H1 (cell line): ENCODE results near the gene AFF1. TPM values are rescaled to one million over a fixed set of nuclear protein-coding genes. Genes with fewer than 3 reads are reported as not detected.

Experiments used
- CTCF ChIA-PET: fragments of 300-600 bp; sonication (Branson Sonifier 250); formaldehyde crosslinking; loops from one replicate; lab custom pipeline; 2021; ENCODE audit not compliant: partially characterized antibody; lab: Charles Lee
- POLR2A ChIA-PET: fragments of 300-600 bp; sonication (Branson Sonifier 250); formaldehyde crosslinking; loops from one replicate; lab custom pipeline; 2021; ENCODE audit warnings: inconsistent platforms; ENCODE audit not compliant: partially characterized antibody; lab: Charles Lee
- DNase-seq, 2 experiments: peaks; one replicate each; pipeline versions ENCODE4 v3.0.0 to v3.0.0-alpha.2; 2010 to 2022; ENCODE audit warnings: low spot score in 2 of 2, low read depth in 1 of 2, mixed read lengths in 1 of 2
- FAIRE-seq: peaks from 2 replicates; lab custom pipeline; 2011; peaks lifted over from hg19 to GRCh38; lab: Jason Lieb, UNC
- H2AFZ ChIP-seq: 2 replicates; pipeline ENCODE4 v1.8.1; 2012; ENCODE audit warnings: low read length, inconsistent platforms
- H2AK5ac ChIP-seq: 2 replicates; pipeline ENCODE4 v1.6.1; 2013; ENCODE audit warnings: low read depth, low read length
- H2BK120ac ChIP-seq: replicated peaks from 2 replicates; pipeline ENCODE3; 2013; ENCODE audit warnings: low read depth, low read length, inconsistent platforms
- H2BK12ac ChIP-seq: 2 replicates; pipeline ENCODE4 v1.6.1; 2013; ENCODE audit warnings: low read depth, low read length
- H2BK15ac ChIP-seq: 2 replicates; pipeline ENCODE4 v1.6.1; 2013; ENCODE audit warnings: low read length
- H2BK20ac ChIP-seq: 2 replicates; pipeline ENCODE4 v1.6.1; 2013; ENCODE audit warnings: low read length
- H2BK5ac ChIP-seq: 2 replicates; pipeline ENCODE4 v1.6.1; 2013; ENCODE audit warnings: low read depth, low read length
- H3K14ac ChIP-seq: 2 replicates; pipeline ENCODE4 v1.6.1; 2013; ENCODE audit warnings: inconsistent platforms; ENCODE audit not compliant: insufficient read length
- H3K18ac ChIP-seq: 2 replicates; pipeline ENCODE4 v1.6.1; 2013; ENCODE audit warnings: low read length; ENCODE audit errors: extremely low read depth
- H3K23ac ChIP-seq: 2 replicates; pipeline ENCODE4 v1.6.1; 2013; ENCODE audit warnings: inconsistent platforms; ENCODE audit not compliant: insufficient read length
- H3K23me2 ChIP-seq: 2 replicates; pipeline ENCODE4 v1.6.1; 2013; ENCODE audit warnings: low read depth, low read length
- H3K27ac ChIP-seq: 2 replicates; pipeline ENCODE4 v1.6.1; 2011; ENCODE audit warnings: low read depth, low read length, inconsistent platforms
- H3K27me3 ChIP-seq, 4 experiments: replicated peaks in 1 of 4; 1 replicate in 1 of 4; 2 replicates in 3 of 4; pipeline versions ENCODE4 v1.6.1 to v1.8.1; 2011 to 2013; ENCODE audit warnings: low read length in 3 of 4, mild to moderate bottlenecking in 3 of 4, inconsistent platforms in 2 of 4, mixed read lengths in 2 of 4, moderate library complexity in 1 of 4; ENCODE audit not compliant: control insufficient read depth in 3 of 4, insufficient read depth in 3 of 4; ENCODE audit errors: extremely low read depth in 1 of 4
- H3K36me3 ChIP-seq, 4 experiments: 2 replicates each; pipeline versions ENCODE4 v1.6.1 to v1.8.1; 2011 to 2013; ENCODE audit warnings: mild to moderate bottlenecking in 4 of 4, low read length in 3 of 4, moderate library complexity in 2 of 4, control low read depth in 1 of 4, inconsistent platforms in 1 of 4; ENCODE audit not compliant: insufficient read depth in 4 of 4, control insufficient read depth in 2 of 4
- H3K4ac ChIP-seq: replicated peaks from 2 replicates; pipeline ENCODE3; 2013; ENCODE audit warnings: low read length, low read depth, mixed read lengths, inconsistent platforms; ENCODE audit not compliant: insufficient read length
- H3K4me1 ChIP-seq, 4 experiments: replicated peaks in 1 of 4; 1 replicate in 1 of 4; 2 replicates in 3 of 4; pipeline versions ENCODE4 v1.6.1 to v1.8.1; 2011 to 2013; ENCODE audit warnings: low read length in 3 of 4, inconsistent platforms in 2 of 4, mixed read lengths in 1 of 4; ENCODE audit not compliant: insufficient read depth in 4 of 4, control insufficient read depth in 3 of 4
- H3K4me2 ChIP-seq, 2 experiments: 2 replicates each; pipeline versions ENCODE4 v1.6.1 to v1.8.1; 2011 to 2013; ENCODE audit warnings: low read depth in 2 of 2, low read length in 2 of 2, control low read depth in 1 of 2, inconsistent platforms in 1 of 2, mild to moderate bottlenecking in 1 of 2; ENCODE audit not compliant: insufficient read depth in 1 of 2
- H3K4me3 ChIP-seq, 4 experiments: fragments of 200-600, 300-600 bp in 1 of 4; sonication (generic), shearing (Covaris generic), sonication (Bioruptor Twin) in 1 of 4; 2 replicates each; pipeline versions ENCODE4 v1.5.1 to v1.8.1; 2011 to 2016; ENCODE audit warnings: low read length in 4 of 4, low read depth in 3 of 4, control low read depth in 2 of 4, inconsistent platforms in 2 of 4, mild to moderate bottlenecking in 2 of 4, mixed read lengths in 1 of 4, moderate library complexity in 1 of 4; ENCODE audit not compliant: insufficient read depth in 2 of 4; ENCODE audit errors: extremely low read depth in 1 of 4
- H3K56ac ChIP-seq: replicated peaks from 2 replicates; pipeline ENCODE3; 2013; ENCODE audit warnings: low read depth, mild to moderate bottlenecking, mixed read lengths, low read length, inconsistent platforms; ENCODE audit not compliant: insufficient read length
- H3K79me1 ChIP-seq: 2 replicates; pipeline ENCODE4 v1.6.1; 2013; ENCODE audit warnings: low read depth, low read length, control low read depth
- H3K79me2 ChIP-seq, 2 experiments: 2 replicates each; pipeline versions ENCODE4 v1.6.1 to v1.8.1; 2012 to 2013; ENCODE audit warnings: low read length in 2 of 2, mild to moderate bottlenecking in 2 of 2, inconsistent platforms in 1 of 2; ENCODE audit not compliant: insufficient read depth in 2 of 2, control insufficient read depth in 1 of 2
- H3K9ac ChIP-seq, 4 experiments: replicated peaks in 1 of 4; 1 replicate in 1 of 4; 2 replicates in 3 of 4; pipeline versions ENCODE4 v1.6.1 to v1.8.1; 2011 to 2013; ENCODE audit warnings: low read depth in 3 of 4, low read length in 3 of 4, control low read depth in 2 of 4, mild to moderate bottlenecking in 2 of 4, moderate library complexity in 2 of 4, inconsistent platforms in 1 of 4; ENCODE audit errors: extremely low read depth in 1 of 4
- H3K9me3 ChIP-seq, 2 experiments: 2 replicates each; pipeline versions ENCODE4 v1.6.1 to v1.8.1; 2012 to 2013; ENCODE audit warnings: mild to moderate bottlenecking in 2 of 2, moderate library complexity in 2 of 2, control low read depth in 1 of 2, inconsistent platforms in 1 of 2, low read depth in 1 of 2, low read length in 1 of 2, mixed read lengths in 1 of 2; ENCODE audit not compliant: insufficient read depth in 2 of 2
- H4K20me1 ChIP-seq, 2 experiments: replicated peaks in 1 of 2; 2 replicates each; pipeline versions ENCODE3 to v1.8.1; 2011 to 2013; ENCODE audit warnings: inconsistent platforms in 2 of 2, low read length in 2 of 2, mild to moderate bottlenecking in 1 of 2; ENCODE audit not compliant: insufficient read depth in 2 of 2, control insufficient read depth in 1 of 2
- H4K5ac ChIP-seq: 2 replicates; pipeline ENCODE4 v1.6.1; 2013; ENCODE audit warnings: low read length, low read depth, mixed read lengths, inconsistent platforms; ENCODE audit not compliant: insufficient read length
- H4K8ac ChIP-seq: 2 replicates; pipeline ENCODE4 v1.8.0; 2013; ENCODE audit warnings: mild to moderate bottlenecking, moderate library complexity, low read length, inconsistent platforms; ENCODE audit not compliant: insufficient read depth; ENCODE audit errors: extremely low read depth
- H4K91ac ChIP-seq: replicated peaks from 2 replicates; pipeline ENCODE3; 2013; ENCODE audit warnings: low read length, mixed read lengths, inconsistent platforms; ENCODE audit not compliant: insufficient read length
- ZNF274 ChIP-seq: IDR thresholded peaks from 2 replicates; pipeline ENCODE4 v1.7.0; 2012; ENCODE audit warnings: low read length, borderline replicate concordance; ENCODE audit errors: extremely low read depth
- WGBS, 2 experiments: shearing (Covaris generic) in 1 of 2; methylation state at CpG; one replicate each; pipeline versions ENCODE4 v1.1.6 to v1.1.7; 2013 to 2015; ENCODE audit warnings: low lambda C conversion rate in 2 of 2, mixed read lengths in 2 of 2, inconsistent platforms in 1 of 2, low coverage in 1 of 2, missing lambda C conversion rate in 1 of 2; ENCODE audit not compliant: insufficient replicate concordance in 2 of 2, insufficient coverage in 1 of 2, insufficient read length in 1 of 2; ENCODE audit errors: extremely low coverage in 1 of 2, missing lambda C conversion rate in 1 of 2; 5-methylcytosine and 5-hydroxymethylcytosine counted together
- polyA plus RNA-seq, 7 experiments: library from polyadenylated mRNA; depleted of rRNA in 3 of 7; stranded (reverse) in 5 of 7; unstranded in 2 of 7; fragments of >200 nt in 5 of 7; fragments of 200-250 nt in 2 of 7; gene quantifications; 1 replicate in 5 of 7; 2 replicates in 1 of 7; 4 replicates in 1 of 7; pipeline versions ENCODE4 v1.2.1 to v1.2.3, GENCODE V29; 2011 to 2013; ENCODE audit warnings: missing spikeins in 2 of 7, mixed read lengths in 2 of 7
- total RNA-seq: library from RNA; stranded (reverse); fragmentation: NEBNext Ultra II Directional; extraction: Animal tissue kit (Norgen Biotek cat#: 25700); gene quantifications from 2 replicates; pipeline ENCODE4 v1.2.1, GENCODE V29; 2021

AFF1 gene
- total and polyA plus RNA-seq, 2 of the 8 experiments (the other 6 are each of a cell fraction or from before 2014, with no cell fraction given) = 14.8 to 85.5 TPM

- H2BK120ac ChIP-seq = no peak overlapping the region
- H3K9ac ChIP-seq = no peak overlapping the region
- H2AK5ac ChIP-seq = no peak overlapping the region
- WGBS, 2 experiments = 91% methylated on average over 1 of the region's 1 CpG; no CpG with 5 or more reads in 1 of the 2 experiments
- no peak overlapping the region for H2AFZ ChIP-seq
- H3K27me3 ChIP-seq = no peaks in the 10 kb centered on the region
- H3K27ac ChIP-seq = no peak overlapping the region
- DNase-seq = no peak
- no peak overlapping the region for H3K23ac ChIP-seq
- no peak overlapping the region for H3K18ac ChIP-seq
- H3K23me2 ChIP-seq = no peaks in the 10 kb centered on the region
- no peak overlapping the region for H3K56ac ChIP-seq
- H4K8ac ChIP-seq = no peak overlapping the region
- ChIA-PET POLR2A (no interaction called here), CTCF (interaction anchor here (1.0 to 1.1 kb wide), 2 partner anchors 15 to 514 kb away, joined by 3 to 4 read pairs; no protein-coding TSS in a partner anchor)
- H2BK12ac ChIP-seq = no peak overlapping the region
- no peak overlapping the region for H3K4me2 ChIP-seq
- H3K14ac ChIP-seq = no peak overlapping the region
- H3K4ac ChIP-seq = no peak overlapping the region
- H2BK5ac ChIP-seq = no peak overlapping the region
- no peak overlapping the region for H3K4me3 ChIP-seq
- H2BK20ac ChIP-seq = no peak overlapping the region
- no peaks in the 10 kb centered on the region for H3K9me3 ChIP-seq
- no peak for FAIRE-seq
- H4K91ac ChIP-seq = no peak overlapping the region
- no peaks in the 10 kb centered on the region for H3K79me1 ChIP-seq
- TF ChIP-seq ZNF274 = no peak
- no peaks in the 10 kb centered on the region for H4K20me1 ChIP-seq
- H3K4me1 ChIP-seq = no peaks in the 10 kb centered on the region; a peak in 1 of 7 replicates
- no peak overlapping the region for H2BK15ac ChIP-seq
- H3K36me3 ChIP-seq = no peaks in the 10 kb centered on the region; a peak in 4 of 8 replicates
- no peak overlapping the region for H4K5ac ChIP-seq
- H3K79me2 ChIP-seq = no peaks in the 10 kb centered on the region
These were observed 231.1 kb downstream of the AFF1 start for GRCh38 chr4:87165892-87166291.
